ENCODE measurements around the gene APOC1.

GRCh38 chr19:44905437-44906160 lies 8.8 kb upstream of the APOC1 start, which contains the start of gene APOE:
- no peak for TF ChIP-seq CTCF (IDR thresholded peaks at IDR 0.05)
- no peak for TF ChIP-seq POLR2A (IDR thresholded peaks at IDR 0.05)
